PFSK-1 (cell line): ENCODE data around the gene PITRM1.

ENCODE experiments used
- FOXP2 ChIP-seq: optimal IDR thresholded peaks from 2 replicates; pipeline ENCODE3; 2011; ENCODE audit warnings: borderline replicate concordance, control low read depth, inconsistent platforms; ENCODE audit not compliant: insufficient read depth; ENCODE audit errors: extremely low read length, extremely low read depth
- POLR2AphosphoS5 ChIP-seq: IDR thresholded peaks from 2 replicates; pipeline ENCODE4 v1.6.1; 2012; ENCODE audit warnings: low read depth, mild to moderate bottlenecking, control low read depth, low read length, moderate library complexity
- REST ChIP-seq, 2 experiments: IDR thresholded peaks; 2 replicates each; pipeline versions ENCODE4 v1.6.1 to v1.8.0; 2011 to 2012; ENCODE audit warnings: low read depth in 2 of 2, low read length in 2 of 2, control low read depth in 1 of 2, inconsistent platforms in 1 of 2, mild to moderate bottlenecking in 1 of 2, moderate library complexity in 1 of 2; ENCODE audit not compliant: insufficient read depth in 1 of 2
- SIN3A ChIP-seq: IDR thresholded peaks from 2 replicates; pipeline ENCODE4 v1.6.1; 2012; ENCODE audit warnings: mild to moderate bottlenecking, low read length, moderate library complexity, borderline replicate concordance; ENCODE audit not compliant: insufficient read depth
- TAF1 ChIP-seq: IDR thresholded peaks from 2 replicates; pipeline ENCODE4 v1.6.1; 2012; ENCODE audit warnings: low read length, control low read depth, borderline replicate concordance; ENCODE audit not compliant: insufficient read depth

- no peak for TF ChIP-seq SIN3A
- no peak for TF ChIP-seq POLR2AphosphoS5
- no peak for TF ChIP-seq TAF1
- TF ChIP-seq REST (IDR thresholded peaks at IDR 0.05; ENCODE audit: insufficient read depth in 1 of 2, low read depth in 2 of 2, low read length in 2 of 2), result no peak
- no peak for TF ChIP-seq FOXP2
Observed at GRCh38 chr10:3135006-3135405, 37.6 kb downstream of the PITRM1 start.
